Astrocyte (in vitro differentiated cells and primary cell): ENCODE measurements around the gene USP6NL. TPM values are rescaled to one million over a fixed set of nuclear protein-coding genes. Genes with fewer than 3 reads are reported as not detected.

ENCODE experiments used
- DNase-seq: peaks from one replicate; pipeline ENCODE4 v3.0.0-alpha.2; 2010; ENCODE audit warnings: low read depth
- FAIRE-seq: peaks from 2 replicates; lab custom pipeline; 2011; peaks lifted over from hg19 to GRCh38; lab: Jason Lieb, UNC
- H2AFZ ChIP-seq: 2 replicates; pipeline ENCODE4 v1.6.0; 2012; ENCODE audit warnings: low read depth, low read length, inconsistent platforms
- H3K27ac ChIP-seq: 2 replicates; pipeline ENCODE4 v1.5.1; 2011; ENCODE audit warnings: low read depth, low read length, inconsistent platforms
- H3K27me3 ChIP-seq: 2 replicates; pipeline ENCODE4 v1.6.0; 2011; ENCODE audit warnings: low read length, inconsistent platforms; ENCODE audit not compliant: insufficient read depth
- H3K36me3 ChIP-seq: 2 replicates; pipeline ENCODE4 v1.5.1; 2011; ENCODE audit warnings: low read length, inconsistent platforms; ENCODE audit not compliant: insufficient read depth
- H3K4me1 ChIP-seq: 2 replicates; pipeline ENCODE4 v1.5.1; 2011; ENCODE audit warnings: low read length, inconsistent platforms; ENCODE audit not compliant: insufficient read depth
- H3K4me2 ChIP-seq: 2 replicates; pipeline ENCODE4 v1.6.0; 2012; ENCODE audit warnings: low read length, inconsistent platforms
- H3K4me3 ChIP-seq: 2 replicates; pipeline ENCODE4 v1.5.1; 2011; ENCODE audit warnings: low read depth, mild to moderate bottlenecking, low read length, inconsistent platforms; ENCODE audit not compliant: insufficient read depth
- H3K79me2 ChIP-seq: 2 replicates; pipeline ENCODE4 v1.6.0; 2012; ENCODE audit warnings: mild to moderate bottlenecking, low read length, inconsistent platforms; ENCODE audit not compliant: insufficient read depth
- H3K9ac ChIP-seq: 2 replicates; pipeline ENCODE4 v1.6.0; 2012; ENCODE audit warnings: mild to moderate bottlenecking, low read length, inconsistent platforms
- H3K9me3 ChIP-seq: 2 replicates; pipeline ENCODE4 v1.5.1; 2012; ENCODE audit warnings: low read depth, mild to moderate bottlenecking, low read length, inconsistent platforms; ENCODE audit not compliant: insufficient read depth
- H4K20me1 ChIP-seq: 2 replicates; pipeline ENCODE4 v1.6.0; 2012; ENCODE audit warnings: low read length, inconsistent platforms; ENCODE audit not compliant: insufficient read depth
- H3K27ac Mint-ChIP-seq: one replicate; pipeline ENCODE4 v1.8.0; 2021; ENCODE audit warnings: mild to moderate bottlenecking, mixed read lengths; ENCODE audit not compliant: unreplicated experiment
- H3K27me3 Mint-ChIP-seq: one replicate; pipeline ENCODE4 v1.8.0; 2021; ENCODE audit warnings: low read depth, mixed read lengths; ENCODE audit not compliant: unreplicated experiment
- H3K36me3 Mint-ChIP-seq: one replicate; pipeline ENCODE4 v1.8.0; 2021; ENCODE audit warnings: low read depth, mixed read lengths; ENCODE audit not compliant: unreplicated experiment
- H3K4me1 Mint-ChIP-seq: one replicate; pipeline ENCODE4 v1.8.0; 2021; ENCODE audit warnings: low read depth, mixed read lengths; ENCODE audit not compliant: unreplicated experiment
- H3K4me3 Mint-ChIP-seq: one replicate; pipeline ENCODE4 v1.8.0; 2021; ENCODE audit warnings: mild to moderate bottlenecking, moderate library complexity, mixed read lengths; ENCODE audit not compliant: unreplicated experiment
- H3K9me3 Mint-ChIP-seq: one replicate; pipeline ENCODE4 v1.8.0; 2021; ENCODE audit warnings: mild to moderate bottlenecking, mixed read lengths; ENCODE audit not compliant: unreplicated experiment
- CTCF ChIP-seq: IDR thresholded peaks from 2 replicates; pipeline ENCODE4 v1.5.1; 2011; ENCODE audit warnings: low read depth, mild to moderate bottlenecking, inconsistent platforms, low read length, moderate library complexity; ENCODE audit not compliant: insufficient read depth
- EZH2 ChIP-seq: IDR thresholded peaks from 2 replicates; pipeline ENCODE4 v1.6.1; 2012; ENCODE audit warnings: mild to moderate bottlenecking, low read length, inconsistent platforms; ENCODE audit not compliant: insufficient read depth
- total RNA-seq: library from RNA; stranded (reverse); gene quantifications from 2 replicates; pipeline ENCODE4 v1.2.1, GENCODE V29; 2021

Gene USP6NL
- total RNA-seq, 1 donor from 2014 or later, result 16.6 TPM

GRCh38 chr10:11512596-11512995 lies 98.9 kb downstream of the USP6NL start:
- no peak overlapping the region for H3K4me2 ChIP-seq
- H3K9ac ChIP-seq, result no peak overlapping the region
- no peak overlapping the region for H3K4me3 ChIP-seq
- H3K36me3 ChIP-seq, result no peaks in the 10 kb centered on the region
- H3K9me3 Mint-ChIP-seq, result no peaks in the 10 kb centered on the region
- no peak for DNase-seq
- TF ChIP-seq CTCF (no peak), EZH2 (no peak)
- H3K4me1 ChIP-seq, result no peaks in the 10 kb centered on the region
- H3K27me3 ChIP-seq, result no peaks in the 10 kb centered on the region
- H2AFZ ChIP-seq, result no peak overlapping the region
- peaks cover 6% of the 10 kb centered on the region for H3K4me1 Mint-ChIP-seq
- no peak overlapping the region for H3K27ac Mint-ChIP-seq
- H3K9me3 ChIP-seq, result no peaks in the 10 kb centered on the region
- H3K27me3 Mint-ChIP-seq, result no peaks in the 10 kb centered on the region
- H3K36me3 Mint-ChIP-seq, result peaks cover 2% of the 10 kb centered on the region
- no peak overlapping the region for H3K27ac ChIP-seq
- no peaks in the 10 kb centered on the region for H3K79me2 ChIP-seq
- peaks cover 5% of the 10 kb centered on the region for H4K20me1 ChIP-seq
- FAIRE-seq, result no peak
- H3K4me3 Mint-ChIP-seq, result no peak overlapping the region

GRCh38 chr10:11511321-11511720 lies 100.1 kb downstream of the USP6NL start:
- Histone ChIP-seq H3K4me2 (no peak overlapping the region), H3K79me2 (no peaks in the 10 kb centered on the region), H4K20me1 (peaks cover 5% of the 10 kb centered on the region), H3K27ac (no peak overlapping the region), H3K4me3 (no peak overlapping the region), H3K9ac (no peak overlapping the region), H3K36me3 (no peaks in the 10 kb centered on the region), H3K27me3 (no peaks in the 10 kb centered on the region), H2AFZ (no peak overlapping the region), H3K4me1 (no peaks in the 10 kb centered on the region), H3K9me3 (no peaks in the 10 kb centered on the region)
- Mint-ChIP-seq H3K27me3 (no peaks in the 10 kb centered on the region), H3K4me1 (no peaks in the 10 kb centered on the region), H3K36me3 (peaks cover 2% of the 10 kb centered on the region), H3K9me3 (no peaks in the 10 kb centered on the region), H3K27ac (no peak overlapping the region), H3K4me3 (no peak overlapping the region)
- no peak for DNase-seq
- TF ChIP-seq CTCF (no peak), EZH2 (no peak)
- FAIRE-seq, result no peak

- Mint-ChIP-seq H3K27ac (no peak overlapping the region), H3K4me3 (no peak overlapping the region), H3K4me1 (peaks cover under 1% of the 10 kb centered on the region), H3K27me3 (no peaks in the 10 kb centered on the region), H3K36me3 (peaks cover 2% of the 10 kb centered on the region), H3K9me3 (no peaks in the 10 kb centered on the region)
- H3K4me2 ChIP-seq, result no peak overlapping the region
- H3K9ac ChIP-seq, result no peak overlapping the region
- no peak overlapping the region for H3K4me3 ChIP-seq
- peaks cover 5% of the 10 kb centered on the region for H4K20me1 ChIP-seq
- no peaks in the 10 kb centered on the region for H3K9me3 ChIP-seq
- H3K36me3 ChIP-seq, result no peaks in the 10 kb centered on the region
- H3K27me3 ChIP-seq, result no peaks in the 10 kb centered on the region
- FAIRE-seq (no peak), DNase-seq (no peak)
- no peak overlapping the region for H2AFZ ChIP-seq
- H3K4me1 ChIP-seq, result peaks cover 1% of the 10 kb centered on the region
- TF ChIP-seq EZH2 (no peak), CTCF (no peak)
- no peak overlapping the region for H3K27ac ChIP-seq
- no peaks in the 10 kb centered on the region for H3K79me2 ChIP-seq
These were observed 100.7 kb downstream of the USP6NL start for GRCh38 chr10:11510736-11511135.
